Left lung (tissue), 10 donors: Measurements from ENCODE around the gene DIP2C. TPM values are rescaled to one million over a fixed set of nuclear protein-coding genes. Genes with fewer than 3 reads are reported as not detected.

Source experiments
- ATAC-seq: fragments of 200-7000 bp; cut with Tn5 transposase; one replicate; pipeline ENCODE4 v1.9.1; 2020; ENCODE audit warnings: moderate library complexity
- DNase-seq, 4 donors: peaks; one replicate each; pipeline ENCODE4 v3.0.0-alpha.2; 2013 to 2020
- H3K27ac ChIP-seq, 2 donors: fragments of 200-600 bp; sonication (generic) in 1 of 2; one replicate each; pipeline versions ENCODE4 v1.5.0 to v1.8.0; 2020 to 2021
- H3K27me3 ChIP-seq, 2 donors: fragments of 200-600 bp; sonication (generic) in 1 of 2; one replicate each; pipeline versions ENCODE4 v1.5.0 to v1.8.0; 2020 to 2021
- H3K36me3 ChIP-seq, 2 donors: fragments of 200-600 bp; sonication (generic) in 1 of 2; one replicate each; pipeline versions ENCODE4 v1.5.0 to v1.8.0; 2020 to 2021
- H3K4me1 ChIP-seq, 2 donors: fragments of 200-600 bp; one replicate each; pipeline ENCODE4 v1.8.0; 2021
- H3K4me3 ChIP-seq, 2 donors: fragments of 200-600 bp; sonication (generic) in 1 of 2; one replicate each; pipeline versions ENCODE4 v1.5.0 to v1.8.0; 2020 to 2021; ENCODE audit warnings: mild to moderate bottlenecking in 1 of 2
- H3K9me3 ChIP-seq, 2 donors: fragments of 200-600 bp; sonication (generic) in 1 of 2; one replicate each; pipeline versions ENCODE4 v1.5.0 to v1.8.0; 2020 to 2021
- CTCF ChIP-seq, 2 donors: fragments of 200-600 bp; sonication (generic) in 1 of 2; IDR thresholded peaks; one replicate each; pipeline versions ENCODE4 v1.5.0 to v1.8.0; 2021; ENCODE audit warnings: antibody characterized with exemption in 2 of 2
- intact Hi-C, 2 donors: fragments of 100-400 bp; cut with DNase I; formaldehyde crosslinking; loops; one replicate each; pipeline versions ENCODE4 v1.11.2 to v1.14.2; 2022
- polyA plus RNA-seq, 6 donors: library from polyadenylated mRNA; unstranded; fragments of 120-200 nt; gene quantifications; one replicate each; pipeline ENCODE4 v1.2.1, GENCODE V29; 2013; ENCODE audit not compliant: insufficient read length in 6 of 6
- total RNA-seq, 2 donors: library from RNA; stranded (reverse); fragmentation: NEBNext Ultra II Directional; extraction: Animal tissue kit (Norgen Biotek cat#: 25700); gene quantifications; one replicate each; pipeline ENCODE4 v1.2.1, GENCODE V29; 2021
- donor health status: DM: no; HTN: yes; CAD: no.
- donor health status: DM: no; HTN: no; CAD: no.

The DIP2C gene
- total and polyA plus RNA-seq, 8 donors, result 10.5 to 22.5 (median 19.5) TPM

- Histone ChIP-seq H3K9me3 (peaks cover 0 to 18% of the 10 kb centered on the region in 2 donors), H3K4me3 (no peak overlapping the region), H3K27me3 (no peaks in the 10 kb centered on the region), H3K27ac (no peak overlapping the region), H3K4me1 (no peaks in the 10 kb centered on the region), H3K36me3 (no peaks in the 10 kb centered on the region)
- ATAC-seq (no peak), DNase-seq (no peak)
- TF ChIP-seq CTCF (IDR thresholded peaks at IDR 0.05), result no peak
- intact Hi-C loops, result no loop called here
Measured at GRCh38 chr10:714214-714613, 24.7 kb upstream of the DIP2C start.

GRCh38 chr10:712575-712974 lies 23.1 kb upstream of the DIP2C start:
- Histone ChIP-seq H3K4me3 (no peak overlapping the region), H3K4me1 (no peaks in the 10 kb centered on the region), H3K27me3 (no peaks in the 10 kb centered on the region), H3K27ac (no peak overlapping the region), H3K36me3 (no peaks in the 10 kb centered on the region), H3K9me3 (peaks cover 0 to 18% of the 10 kb centered on the region in 2 donors)
- intact Hi-C loops, result no loop called here
- ATAC-seq, result no peak
- peak in 1 of 4 donors; percentile 8 for DNase-seq
- TF ChIP-seq CTCF (IDR thresholded peaks at IDR 0.05), result no peak

DNA sequence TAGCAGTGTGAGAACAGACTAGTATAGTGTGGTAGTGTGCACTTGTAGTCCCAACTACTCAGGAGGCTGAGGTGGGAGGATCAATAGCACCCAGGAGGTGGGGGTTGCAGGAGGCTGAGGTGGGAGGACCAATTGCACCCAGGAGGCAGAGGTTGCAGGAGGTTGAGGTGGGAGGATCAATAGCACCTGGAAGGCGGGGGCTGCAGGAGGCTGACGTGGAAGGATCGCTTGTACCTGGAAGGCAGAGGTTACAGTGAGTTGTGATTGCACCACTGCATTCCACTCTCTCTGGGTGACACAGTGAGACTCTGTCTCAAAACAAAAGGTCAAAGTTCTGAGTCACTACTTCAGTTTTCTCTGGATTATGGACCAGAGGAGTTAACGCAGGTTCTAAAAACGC lies 22.6 kb upstream of the DIP2C start:
- no peak overlapping the region for H3K4me3 ChIP-seq
- no peaks in the 10 kb centered on the region for H3K36me3 ChIP-seq
- no peak for TF ChIP-seq CTCF (IDR thresholded peaks at IDR 0.05)
- intact Hi-C loops, result no loop called here
- ATAC-seq (no peak), DNase-seq (no peak)
- H3K27ac ChIP-seq, result no peak overlapping the region
- no peaks in the 10 kb centered on the region for H3K4me1 ChIP-seq
- peaks cover 0 to 18% of the 10 kb centered on the region in 2 donors for H3K9me3 ChIP-seq
- H3K27me3 ChIP-seq, result no peaks in the 10 kb centered on the region

GRCh38 chr10:707861-708260 lies 18.4 kb upstream of the DIP2C start:
- TF ChIP-seq CTCF (IDR thresholded peaks at IDR 0.05), result no peak
- Histone ChIP-seq H3K36me3 (no peaks in the 10 kb centered on the region), H3K27ac (no peak overlapping the region), H3K9me3 (no peaks in the 10 kb centered on the region), H3K27me3 (peaks cover 0 to under 1% of the 10 kb centered on the region in 2 donors), H3K4me1 (no peaks in the 10 kb centered on the region), H3K4me3 (no peak overlapping the region)
- DNase-seq (no peak), ATAC-seq (no peak)
- intact Hi-C loops, result no loop called here

GRCh38 chr10:707456-707855 lies 18.0 kb upstream of the DIP2C start:
- TF ChIP-seq CTCF (IDR thresholded peaks at IDR 0.05), result no peak
- no peak for DNase-seq
- H3K27me3 ChIP-seq, result peaks cover 0 to 5% of the 10 kb centered on the region in 2 donors
- no peaks in the 10 kb centered on the region for H3K4me1 ChIP-seq
- no peak overlapping the region for H3K4me3 ChIP-seq
- no peaks in the 10 kb centered on the region for H3K36me3 ChIP-seq
- H3K9me3 ChIP-seq, result no peaks in the 10 kb centered on the region
- intact Hi-C loops, result no loop called here
- H3K27ac ChIP-seq, result no peak overlapping the region
- ATAC-seq, result no peak
